DOHH2 (cell line): Measurements from ENCODE around the gene POU6F1.

Experiments
- EZH2phosphoT487 ChIP-seq: fragments of 200-600 bp; sonication (generic); IDR thresholded peaks from 2 replicates; pipeline ENCODE4 v1.6.1; 2017; ENCODE audit warnings: borderline replicate concordance, mild to moderate bottlenecking, antibody characterized with exemption, low read length, moderate library complexity, mixed read lengths
- TF ChIP-seq, protein P1 (sequence below): fragments of 200-600 bp; sonication (generic); IDR thresholded peaks from one replicate; pipeline ENCODE4 v1.5.1; 2014; ENCODE audit warnings: antibody characterized with exemption, mild to moderate bottlenecking, low read depth, low read length; ENCODE audit not compliant: poor library complexity, severe bottlenecking

DNA sequence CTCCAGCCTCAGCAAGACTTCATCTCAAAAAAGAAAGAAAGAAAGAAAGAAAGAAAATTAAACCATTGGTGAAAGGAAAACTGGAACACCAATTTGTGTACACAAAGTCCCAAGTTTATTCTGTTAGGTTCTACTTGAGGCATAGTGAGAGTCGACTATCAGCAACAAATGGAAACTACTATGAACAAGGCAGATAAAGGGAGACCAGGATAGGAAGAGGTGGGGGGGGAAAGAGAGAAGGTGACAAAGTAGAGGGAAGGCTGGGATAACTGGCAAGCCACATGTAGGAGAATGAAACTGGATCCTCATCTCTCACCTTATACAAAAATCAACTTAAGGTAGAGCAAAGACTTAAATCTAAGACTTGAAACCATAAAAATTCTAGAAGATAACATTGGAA, 70.6 kb downstream of the POU6F1 start:
- TF ChIP-seq, protein P1, sequence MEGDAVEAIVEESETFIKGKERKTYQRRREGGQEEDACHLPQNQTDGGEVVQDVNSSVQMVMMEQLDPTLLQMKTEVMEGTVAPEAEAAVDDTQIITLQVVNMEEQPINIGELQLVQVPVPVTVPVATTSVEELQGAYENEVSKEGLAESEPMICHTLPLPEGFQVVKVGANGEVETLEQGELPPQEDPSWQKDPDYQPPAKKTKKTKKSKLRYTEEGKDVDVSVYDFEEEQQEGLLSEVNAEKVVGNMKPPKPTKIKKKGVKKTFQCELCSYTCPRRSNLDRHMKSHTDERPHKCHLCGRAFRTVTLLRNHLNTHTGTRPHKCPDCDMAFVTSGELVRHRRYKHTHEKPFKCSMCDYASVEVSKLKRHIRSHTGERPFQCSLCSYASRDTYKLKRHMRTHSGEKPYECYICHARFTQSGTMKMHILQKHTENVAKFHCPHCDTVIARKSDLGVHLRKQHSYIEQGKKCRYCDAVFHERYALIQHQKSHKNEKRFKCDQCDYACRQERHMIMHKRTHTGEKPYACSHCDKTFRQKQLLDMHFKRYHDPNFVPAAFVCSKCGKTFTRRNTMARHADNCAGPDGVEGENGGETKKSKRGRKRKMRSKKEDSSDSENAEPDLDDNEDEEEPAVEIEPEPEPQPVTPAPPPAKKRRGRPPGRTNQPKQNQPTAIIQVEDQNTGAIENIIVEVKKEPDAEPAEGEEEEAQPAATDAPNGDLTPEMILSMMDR, result no peak
- TF ChIP-seq EZH2phosphoT487, result no peak
